ENCODE measurements around the gene SMTN.

SMTN gene

GRCh38 chr22:31133911-31134310 lies 52.8 kb downstream of the SMTN start:
- DNase-seq, result no peak

GRCh38 chr22:31134688-31135087 lies 53.6 kb downstream of the SMTN start:
- DNase-seq, result no peak

- DNase-seq, result no peak
Measured at GRCh38 chr22:31135706-31136105, 54.6 kb downstream of the SMTN start.

DNA sequence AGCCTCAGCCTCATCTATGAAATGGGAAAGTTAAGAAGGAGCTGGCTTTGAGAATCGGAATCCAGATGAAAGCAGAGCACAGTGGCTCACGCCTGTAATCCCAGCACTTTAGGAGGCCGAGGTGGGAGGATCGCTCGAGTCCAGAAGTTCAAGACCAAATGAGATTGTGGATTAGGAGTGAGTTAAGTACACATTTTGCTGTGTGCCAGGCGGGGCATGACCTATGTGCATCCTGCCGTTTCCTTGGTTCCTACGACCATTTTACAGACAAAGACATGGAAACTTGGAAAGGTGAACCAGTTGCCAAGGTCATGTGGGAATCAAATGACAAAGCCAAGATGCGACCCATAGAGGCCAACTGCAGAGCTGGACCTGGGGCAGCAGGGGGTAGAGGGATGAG lies 55.0 kb downstream of the SMTN start:
- no peak for DNase-seq

DNA sequence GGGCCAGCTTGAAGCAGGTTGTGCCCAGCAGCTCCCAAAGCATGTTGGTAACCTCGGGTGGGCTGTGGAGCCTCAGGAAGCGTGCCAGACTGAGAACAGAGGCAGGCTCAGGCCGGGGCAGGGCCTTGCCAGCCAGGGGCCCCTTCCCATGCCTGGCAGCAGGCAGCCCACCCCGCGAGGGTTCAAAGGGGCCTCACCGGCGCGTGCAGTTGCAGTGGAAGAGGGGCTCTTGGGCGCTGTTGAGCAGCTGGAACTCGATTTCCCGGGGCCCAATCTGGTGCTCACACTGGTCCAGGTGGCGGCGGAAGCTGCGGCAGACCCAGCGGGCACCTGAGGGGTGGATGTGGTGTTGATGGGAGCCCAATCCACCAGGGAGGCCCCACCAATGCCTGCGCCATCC lies 55.6 kb downstream of the SMTN start:
- no peak for DNase-seq

DNA sequence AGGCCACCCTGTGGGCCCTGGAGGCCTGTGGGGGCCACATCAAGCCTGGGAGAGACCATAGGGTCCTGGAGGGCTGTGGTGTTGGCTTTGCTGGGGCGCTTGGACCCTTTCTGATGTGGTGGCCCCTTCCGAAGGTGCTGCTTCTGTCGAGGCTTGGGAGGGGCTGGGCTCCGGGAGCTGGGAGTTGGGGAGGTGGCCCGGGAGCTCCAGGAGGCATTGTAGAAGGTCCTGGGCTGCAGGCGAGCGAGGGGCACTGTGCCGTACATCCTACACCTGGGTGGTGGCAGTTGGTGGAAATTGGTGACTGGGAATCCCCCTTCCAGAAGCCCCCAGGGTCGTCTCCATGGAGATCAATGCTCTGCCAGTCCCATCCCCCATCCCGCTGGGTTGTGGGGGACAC lies 56.6 kb downstream of the SMTN start:
- no peak for DNase-seq

- DNase-seq, result no peak
Measured at GRCh38 chr22:31138126-31138525, 57.0 kb downstream of the SMTN start.

GRCh38 chr22:31139066-31139465 lies 57.9 kb downstream of the SMTN start:
- DNase-seq, result no peak

DNA sequence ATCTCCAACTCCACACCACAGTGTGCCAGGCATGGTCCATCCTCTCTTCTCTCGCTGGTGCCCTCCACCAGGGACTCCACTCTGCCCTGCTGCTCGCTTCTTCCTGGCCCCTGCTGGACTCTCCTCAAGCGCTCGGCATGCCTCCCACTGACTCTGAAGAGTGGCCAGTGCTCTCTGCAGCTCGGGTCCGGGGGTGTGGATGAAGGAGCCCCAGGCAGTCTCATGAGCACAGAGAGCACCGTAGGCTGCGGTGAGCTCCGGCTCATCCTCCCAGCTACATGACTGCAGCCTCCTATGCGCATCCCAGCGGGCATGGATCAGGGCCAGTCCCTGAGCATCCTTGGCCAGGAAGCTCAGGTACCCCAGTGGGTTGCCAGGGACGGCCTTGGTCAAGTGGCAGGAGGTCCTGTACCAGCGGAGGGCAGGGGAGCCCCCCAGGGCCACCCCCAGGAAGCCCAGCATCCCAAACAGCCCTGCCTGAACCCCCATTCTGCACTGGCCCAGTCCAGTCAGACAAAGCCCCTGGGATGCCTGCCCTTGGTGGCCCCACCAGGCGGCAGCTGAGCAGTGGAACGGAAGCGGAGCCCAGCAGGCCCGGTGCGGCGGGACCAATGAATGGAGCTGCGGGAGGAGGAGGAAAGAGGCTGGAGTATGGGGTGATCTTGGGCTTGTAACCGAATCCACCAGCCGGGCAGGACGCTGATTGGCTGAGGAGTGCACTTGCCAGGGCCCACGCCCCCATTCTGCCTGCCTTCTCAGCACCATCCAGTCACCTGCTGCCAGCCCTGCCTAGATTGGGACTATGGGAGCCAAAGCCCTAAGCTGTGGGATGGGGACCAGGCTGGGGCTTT lies 59.0 kb downstream of the SMTN start, which contains the start of gene PLA2G3:
Gene PLA2G3, minus strand, starts transcription at position 643 of the 851 bp plus-strand sequence. Its CDS starts 154 bp downstream, at position 489.
- DNase-seq, result no peak

DNA sequence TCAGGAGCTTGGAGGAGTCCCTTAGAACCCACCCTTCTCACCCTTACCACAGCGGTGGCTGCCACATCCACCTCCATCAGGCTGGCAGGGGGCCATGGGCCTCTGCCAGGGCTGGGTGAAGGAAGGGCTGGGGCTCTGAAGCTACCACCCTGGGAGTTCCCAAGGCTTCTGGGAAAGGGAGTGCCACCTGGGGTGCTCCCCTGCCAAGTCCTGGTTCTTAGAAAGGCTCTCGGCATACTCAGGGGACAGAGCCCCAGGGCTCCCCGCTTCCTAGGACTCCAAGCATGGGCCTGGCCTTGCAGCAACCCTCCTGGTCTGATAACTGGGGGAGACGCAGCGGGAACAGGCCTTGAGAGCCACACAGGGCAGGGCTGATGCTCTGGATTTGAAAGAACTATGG lies 59.6 kb downstream of the SMTN start:
- no peak for DNase-seq

DNA sequence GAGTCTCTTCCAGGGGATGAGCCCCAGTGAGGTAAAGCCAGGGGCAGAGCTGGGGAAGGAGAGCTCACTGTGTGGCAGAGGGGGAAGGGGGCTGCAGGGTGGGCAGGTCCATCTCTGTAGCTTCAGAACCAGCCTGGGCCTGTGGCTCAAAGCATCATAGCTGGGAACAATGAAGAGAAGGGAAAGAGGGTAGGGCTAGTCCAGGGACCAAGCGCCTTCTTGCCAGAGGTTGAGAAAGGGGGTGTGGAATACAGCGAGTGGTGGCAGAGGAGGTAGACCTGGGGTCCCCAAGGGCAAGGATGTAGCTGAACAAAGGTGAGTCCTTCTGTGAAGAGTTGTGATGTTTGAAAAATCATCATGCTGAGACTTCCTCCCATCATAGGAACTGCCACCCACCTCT lies 60.4 kb downstream of the SMTN start:
- no peak for DNase-seq

- no peak for DNase-seq
Measured at GRCh38 chr22:31142285-31142684, 61.2 kb downstream of the SMTN start.

- DNase-seq, result no peak
Measured at GRCh38 chr22:31143038-31143437, 61.9 kb downstream of the SMTN start.

DNA sequence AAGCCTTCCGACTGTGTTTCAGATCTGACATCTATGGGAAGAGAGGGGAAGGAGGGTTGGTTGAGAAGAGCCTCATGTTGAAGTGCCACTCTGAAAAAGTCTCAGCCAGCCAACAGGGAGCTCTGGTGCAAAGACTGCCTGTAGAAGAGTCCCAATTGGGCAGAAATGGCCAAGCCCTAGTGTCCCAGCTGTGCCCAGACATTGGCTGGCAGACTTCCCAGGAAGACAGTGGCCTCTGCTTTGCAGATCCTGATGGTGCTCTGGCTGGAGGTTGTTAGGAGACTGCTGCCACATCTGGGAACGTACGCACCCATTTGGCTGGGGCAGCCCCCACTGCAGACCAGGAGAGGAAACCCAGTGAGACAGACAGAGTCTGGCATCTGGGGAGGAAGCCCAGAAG lies 62.4 kb downstream of the SMTN start:
- DNase-seq, result no peak

DNA sequence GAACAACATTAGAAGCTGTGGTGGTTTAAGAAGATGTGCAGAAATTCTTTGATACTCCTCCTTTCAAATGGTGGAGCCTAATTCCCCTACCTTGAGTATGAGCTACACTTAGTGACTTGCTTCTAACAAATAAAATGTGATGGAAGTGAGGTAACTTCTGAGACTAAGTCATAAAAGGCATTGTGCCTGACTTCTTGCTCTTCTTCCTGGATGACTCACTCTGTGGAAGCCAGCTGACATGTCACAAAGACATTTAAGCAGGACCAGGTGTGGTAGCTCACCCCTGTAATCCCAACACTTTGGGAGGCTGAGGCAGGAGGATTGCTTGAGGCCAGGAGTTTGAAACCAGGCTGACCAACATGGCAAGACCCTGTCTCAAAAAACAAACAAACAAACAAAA lies 63.1 kb downstream of the SMTN start:
- DNase-seq, result no peak

GRCh38 chr22:31148488-31148887 lies 67.4 kb downstream of the SMTN start:
- no peak for DNase-seq

DNA sequence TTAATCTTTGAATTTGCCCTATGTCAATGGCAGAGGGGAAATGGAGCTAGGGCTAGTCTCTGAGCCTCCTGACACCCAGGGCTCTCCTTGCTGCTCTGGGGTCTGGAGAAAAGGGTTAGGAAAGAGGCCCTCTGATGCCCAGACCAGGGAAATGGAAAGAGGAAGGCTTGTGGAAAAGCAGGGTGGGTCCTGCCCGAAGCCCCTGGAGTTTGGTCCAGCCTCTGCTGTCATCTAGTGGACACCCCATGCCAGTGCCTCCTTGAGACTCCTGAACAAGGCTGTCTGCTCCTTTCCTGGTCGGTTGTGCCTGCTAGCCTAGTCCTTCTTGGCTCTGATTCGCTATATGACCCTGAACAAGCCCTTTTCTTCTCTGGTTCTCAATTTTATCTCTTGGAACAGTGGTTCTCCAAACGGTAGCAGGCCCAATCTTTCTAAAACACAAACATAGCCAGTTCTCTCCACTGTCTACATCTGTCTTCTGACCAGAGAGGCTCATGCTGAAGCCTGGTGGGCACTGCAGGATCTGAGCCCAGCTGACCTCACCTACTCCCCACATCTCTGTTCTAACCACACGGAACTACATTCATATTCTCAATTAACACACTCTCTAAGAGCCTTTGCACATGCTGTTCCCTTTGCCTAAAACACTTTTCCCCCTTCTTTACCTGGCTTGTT lies 68.0 kb downstream of the SMTN start:
- peak; percentile 27 for DNase-seq

GRCh38 chr22:31150615-31151014 lies 69.5 kb downstream of the SMTN start:
- no peak for DNase-seq

DNA sequence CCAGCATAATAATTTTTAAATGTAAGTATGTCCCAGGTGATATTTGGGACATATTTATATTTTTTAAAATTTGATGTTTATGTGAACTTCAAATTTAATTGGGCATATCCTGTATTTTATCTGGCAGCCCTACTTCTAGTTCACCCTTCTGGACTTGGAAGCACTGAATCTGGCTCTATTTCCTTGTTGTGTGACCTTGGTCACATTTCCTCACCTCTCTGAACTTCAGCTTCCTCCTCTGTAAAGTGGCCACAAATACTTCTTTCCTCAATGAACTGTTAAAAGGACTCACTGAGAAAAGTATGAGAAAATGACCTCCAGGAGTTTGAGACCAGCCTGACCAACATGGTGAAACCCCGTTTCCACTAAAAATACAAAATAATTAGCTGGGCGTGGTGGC lies 70.8 kb downstream of the SMTN start:
- no peak for DNase-seq

- DNase-seq, result no peak
Measured at GRCh38 chr22:31153357-31153756, 72.2 kb downstream of the SMTN start.
